ENCODE data around the gene WARS2.

WARS2 gene

GRCh38 chr1:118985640-118986554 lies 154.6 kb downstream of the WARS2 start:
- no peak for DNase-seq (ENCODE audit: extremely low read depth in 1 of 2, low read depth in 1 of 2)

GRCh38 chr1:118984722-118985639 lies 155.5 kb downstream of the WARS2 start:
- no peak for DNase-seq (ENCODE audit: extremely low read depth in 1 of 2, low read depth in 1 of 2)

- DNase-seq (ENCODE audit: extremely low read depth in 1 of 2, low read depth in 1 of 2): no peak
These were observed 156.2 kb downstream of the WARS2 start for GRCh38 chr1:118984086-118984721.

GRCh38 chr1:118983558-118984041 lies 156.9 kb downstream of the WARS2 start:
- DNase-seq (ENCODE audit: extremely low read depth in 1 of 2, low read depth in 1 of 2): no peak

GRCh38 chr1:118982821-118983557 lies 157.5 kb downstream of the WARS2 start:
- DNase-seq (ENCODE audit: extremely low read depth in 1 of 2, low read depth in 1 of 2): no peak

- DNase-seq (ENCODE audit: extremely low read depth in 1 of 2, low read depth in 1 of 2): no peak
These were observed 158.2 kb downstream of the WARS2 start for GRCh38 chr1:118982266-118982665.

GRCh38 chr1:118981436-118981835 lies 159.0 kb downstream of the WARS2 start:
- no peak for DNase-seq (ENCODE audit: extremely low read depth in 1 of 2, low read depth in 1 of 2)
